Spinal cord (tissue), 10 donors: ENCODE measurements around the gene TBC1D12. TPM values are rescaled to one million over a fixed set of nuclear protein-coding genes. Genes with fewer than 3 reads are reported as not detected.

ENCODE experiments used
- DNase-seq, 6 donors: peaks; one replicate each; pipeline versions ENCODE4 v3.0.0 to v3.0.0-alpha.2; 2013 to 2015; ENCODE audit warnings: low spot score in 6 of 6, low read depth in 4 of 6
- H3K27ac ChIP-seq: one replicate; pipeline ENCODE4 v1.5.1; 2013; ENCODE audit warnings: low read depth, low read length, control low read depth
- H3K27me3 ChIP-seq: one replicate; pipeline ENCODE4 v1.6.1; 2013; ENCODE audit warnings: low read length; ENCODE audit not compliant: control insufficient read depth, insufficient read depth
- H3K36me3 ChIP-seq: one replicate; pipeline ENCODE4 v1.6.1; 2013; ENCODE audit warnings: low read length; ENCODE audit not compliant: control insufficient read depth, insufficient read depth
- H3K4me1 ChIP-seq: one replicate; pipeline ENCODE4 v1.6.1; 2013; ENCODE audit warnings: low read length; ENCODE audit not compliant: control insufficient read depth, insufficient read depth
- H3K4me3 ChIP-seq: one replicate; pipeline ENCODE4 v1.5.1; 2013; ENCODE audit warnings: low read depth, low read length, control low read depth
- H3K9me3 ChIP-seq: one replicate; pipeline ENCODE4 v1.6.1; 2013; ENCODE audit warnings: low read length; ENCODE audit not compliant: control insufficient read depth, insufficient read depth
- WGBS: methylation state at CpG from one replicate; pipeline ENCODE4 v1.1.5; 2013; ENCODE audit warnings: missing lambda C conversion rate; ENCODE audit not compliant: insufficient coverage; 5-methylcytosine and 5-hydroxymethylcytosine counted together
- long read RNA-seq, 4 donors: transcript quantifications; one replicate each; lab custom pipeline, GENCODE V29; 2026
- polyA plus RNA-seq, 2 donors: library from polyadenylated mRNA; unstranded; fragments of 120-200 nt; gene quantifications; one replicate each; pipeline ENCODE4 v1.2.1, GENCODE V29; 2013; ENCODE audit not compliant: insufficient read length in 2 of 2
- total RNA-seq, 2 donors: library from RNA; depleted of rRNA in 1 of 2; stranded (reverse); fragments of 120-200 nt in 1 of 2; fragments of >200 nt in 1 of 2; gene quantifications; one replicate each; pipeline versions ENCODE4 v1.2.3 to v1.2.4, GENCODE V29; 2013 to 2014
- donor health status: healthy.

Gene TBC1D12
- 10 to 100 TPM; 22.5 to 65.6 TPM for total RNA-seq
- polyA plus RNA-seq: 10 to 100 TPM; 35.5 to 39.8 TPM
- long read RNA-seq, donor 1, full-length matches to known transcripts: 3 of 3 reads
- long read RNA-seq, donor 1, partial matches to known transcripts: 0 of 3 reads
- long read RNA-seq, donor 1, other reads (novel, unspliced or antisense): 0 of 3 reads
- long read RNA-seq, donor 2: 0 reads
- long read RNA-seq, donor 3: 0 reads
- long read RNA-seq, donor 4, full-length matches to known transcripts: 1 of 1 reads
- long read RNA-seq, donor 4, partial matches to known transcripts: 0 of 1 reads
- long read RNA-seq, donor 4, other reads (novel, unspliced or antisense): 0 of 1 reads

- Histone ChIP-seq H3K27ac (peak within 1 kb of the TSS; percentile 95), H3K4me1 (peaks cover 8% of the 10 kb centered on the region), H3K27me3 (no peaks in the 10 kb centered on the region), H3K36me3 (no peaks in the 10 kb centered on the region), H3K9me3 (no peaks in the 10 kb centered on the region), H3K4me3 (peak within 1 kb of the TSS; percentile 88)
- 0% methylated on average over 54 of the region's 56 CpGs for WGBS
- DNase-seq: peak; percentile 86 to 99 (median 93)
Observed at GRCh38 chr10:94402204-94402842, at the start of gene TBC1D12. Gene TBC1D12, plus strand, starts transcription at chr10:94402541. Its CDS starts 73 bp downstream, at chr10:94402614.

GRCh38 chr10:94353336-94353735 lies 49.0 kb upstream of the TBC1D12 start:
- Histone ChIP-seq H3K4me1 (no peaks in the 10 kb centered on the region), H3K9me3 (no peaks in the 10 kb centered on the region), H3K36me3 (peaks cover 7% of the 10 kb centered on the region), H3K27me3 (no peaks in the 10 kb centered on the region), H3K27ac (no peak overlapping the region), H3K4me3 (no peak overlapping the region)
- WGBS: 100% methylated on average over 1 of the region's 3 CpGs
- no peak for DNase-seq

- Histone ChIP-seq H3K9me3 (no peaks in the 10 kb centered on the region), H3K27ac (no peak overlapping the region), H3K4me3 (no peak overlapping the region), H3K4me1 (no peaks in the 10 kb centered on the region), H3K27me3 (no peaks in the 10 kb centered on the region), H3K36me3 (peaks cover 12% of the 10 kb centered on the region)
- WGBS: no CpG with 5 or more reads among the region's 2 CpGs
- no peak for DNase-seq
Observed at GRCh38 chr10:94355841-94356240, 46.5 kb upstream of the TBC1D12 start.

GRCh38 chr10:94357193-94357592 lies 45.1 kb upstream of the TBC1D12 start:
- DNase-seq: no peak
- H3K4me3 ChIP-seq: no peak overlapping the region
- H3K27me3 ChIP-seq: no peaks in the 10 kb centered on the region
- H3K4me1 ChIP-seq: no peaks in the 10 kb centered on the region
- WGBS: no CpG with 5 or more reads among the region's 3 CpGs
- H3K36me3 ChIP-seq: peaks cover 9% of the 10 kb centered on the region
- H3K27ac ChIP-seq: no peak overlapping the region
- H3K9me3 ChIP-seq: no peaks in the 10 kb centered on the region

GRCh38 chr10:94358480-94358879 lies 43.9 kb upstream of the TBC1D12 start:
- DNase-seq: no peak
- Histone ChIP-seq H3K36me3 (peaks cover 5% of the 10 kb centered on the region), H3K9me3 (no peaks in the 10 kb centered on the region), H3K4me3 (no peak overlapping the region), H3K4me1 (peaks cover 4% of the 10 kb centered on the region), H3K27ac (no peak overlapping the region), H3K27me3 (no peaks in the 10 kb centered on the region)
- 82% methylated on average over 2 of the region's 2 CpGs for WGBS

- no peaks in the 10 kb centered on the region for H3K27me3 ChIP-seq
- peaks cover 5% of the 10 kb centered on the region for H3K36me3 ChIP-seq
- no CpG with 5 or more reads among the region's 4 CpGs for WGBS
- H3K27ac ChIP-seq: no peak overlapping the region
- no peak overlapping the region for H3K4me3 ChIP-seq
- H3K9me3 ChIP-seq: no peaks in the 10 kb centered on the region
- H3K4me1 ChIP-seq: peaks cover 4% of the 10 kb centered on the region
- no peak for DNase-seq
Observed at GRCh38 chr10:94361171-94361794, 41.1 kb upstream of the TBC1D12 start.

GRCh38 chr10:94362360-94363250 lies 39.7 kb upstream of the TBC1D12 start, which contains the start of gene NOC3L:
Gene NOC3L, minus strand, starts transcription at chr10:94362939. Its CDS starts 101 bp downstream, at chr10:94362838.
- peak within 1 kb of the TSS; percentile 62 for H3K27ac ChIP-seq
- peak; percentile 81 to 98 (median 90) for DNase-seq
- under 1% methylated on average over 53 of the region's 55 CpGs for WGBS
- peaks cover 4% of the 10 kb centered on the region for H3K4me1 ChIP-seq
- H3K4me3 ChIP-seq: peak within 1 kb of the TSS; percentile 86
- H3K27me3 ChIP-seq: no peaks in the 10 kb centered on the region
- no peaks in the 10 kb centered on the region for H3K9me3 ChIP-seq
- H3K36me3 ChIP-seq: peaks cover 5% of the 10 kb centered on the region

- H3K27me3 ChIP-seq: no peaks in the 10 kb centered on the region
- no peak for DNase-seq
- WGBS: 41% methylated on average over 3 of the region's 8 CpGs
Observed at GRCh38 chr10:94363251-94363565, 39.1 kb upstream of the TBC1D12 start.

GRCh38 chr10:94364482-94364881 lies 37.9 kb upstream of the TBC1D12 start:
- 93% methylated on average over 1 of the region's 1 CpG for WGBS

More at GRCh38 chr10:94363251-94363565, 39.1 kb upstream of the TBC1D12 start:
- Histone ChIP-seq H3K4me3 (peak overlapping the region; percentile 86), H3K4me1 (peaks cover 4% of the 10 kb centered on the region), H3K27ac (no peak overlapping the region), H3K36me3 (peaks cover 5% of the 10 kb centered on the region), H3K9me3 (no peaks in the 10 kb centered on the region)

More at GRCh38 chr10:94364482-94364881, 37.9 kb upstream of the TBC1D12 start:
- Histone ChIP-seq H3K4me3 (no peak overlapping the region), H3K36me3 (peaks cover 2% of the 10 kb centered on the region), H3K9me3 (no peaks in the 10 kb centered on the region), H3K27ac (no peak overlapping the region), H3K27me3 (no peaks in the 10 kb centered on the region), H3K4me1 (peaks cover 4% of the 10 kb centered on the region)
- no peak for DNase-seq
